ENCODE data around the gene SMIM11.
"Not testable (repeated sequence)": the region's sequence is repeated elsewhere in the genome, so short reads cannot be mapped to it uniquely, and the experiment has no call there.

The SMIM11 gene

DNA sequence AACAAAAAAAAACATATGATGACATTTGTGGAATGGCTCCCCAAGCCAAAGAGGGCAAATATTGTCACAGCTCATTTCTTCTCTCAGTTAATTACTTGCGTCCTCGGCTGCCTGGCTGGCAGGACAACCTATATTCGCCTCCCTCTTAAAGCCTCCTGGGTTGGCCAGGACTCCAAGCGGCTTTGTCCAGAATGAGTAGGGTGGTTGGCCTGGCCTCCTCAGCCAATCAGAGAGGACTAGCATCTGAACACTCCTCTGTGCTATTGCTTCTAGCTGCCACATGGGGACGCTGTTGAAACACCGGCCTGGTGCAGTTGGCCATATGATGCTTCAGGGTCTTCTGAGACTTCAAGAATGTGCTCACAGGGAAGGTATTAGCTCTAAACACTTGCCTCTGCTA lies 53.1 kb downstream of the SMIM11 start:
- H3K4me3 Mint-ChIP-seq; ATAC-seq; H3K9me3 Mint-ChIP-seq; H3K36me3 Mint-ChIP-seq; H3K4me1 Mint-ChIP-seq; DNase-seq (ENCODE audit: low spot score in 2 of 2); H3K27ac Mint-ChIP-seq: not testable (repeated sequence)

GRCh38 chr21:34429710-34430109 lies 54.4 kb downstream of the SMIM11 start:
- not testable (repeated sequence) for DNase-seq (ENCODE audit: low spot score in 2 of 2); H3K9me3 Mint-ChIP-seq; H3K27ac Mint-ChIP-seq; H3K4me1 Mint-ChIP-seq; H3K4me3 Mint-ChIP-seq; ATAC-seq; H3K36me3 Mint-ChIP-seq
